ENCODE data around the gene BRD2.

Gene BRD2

DNA sequence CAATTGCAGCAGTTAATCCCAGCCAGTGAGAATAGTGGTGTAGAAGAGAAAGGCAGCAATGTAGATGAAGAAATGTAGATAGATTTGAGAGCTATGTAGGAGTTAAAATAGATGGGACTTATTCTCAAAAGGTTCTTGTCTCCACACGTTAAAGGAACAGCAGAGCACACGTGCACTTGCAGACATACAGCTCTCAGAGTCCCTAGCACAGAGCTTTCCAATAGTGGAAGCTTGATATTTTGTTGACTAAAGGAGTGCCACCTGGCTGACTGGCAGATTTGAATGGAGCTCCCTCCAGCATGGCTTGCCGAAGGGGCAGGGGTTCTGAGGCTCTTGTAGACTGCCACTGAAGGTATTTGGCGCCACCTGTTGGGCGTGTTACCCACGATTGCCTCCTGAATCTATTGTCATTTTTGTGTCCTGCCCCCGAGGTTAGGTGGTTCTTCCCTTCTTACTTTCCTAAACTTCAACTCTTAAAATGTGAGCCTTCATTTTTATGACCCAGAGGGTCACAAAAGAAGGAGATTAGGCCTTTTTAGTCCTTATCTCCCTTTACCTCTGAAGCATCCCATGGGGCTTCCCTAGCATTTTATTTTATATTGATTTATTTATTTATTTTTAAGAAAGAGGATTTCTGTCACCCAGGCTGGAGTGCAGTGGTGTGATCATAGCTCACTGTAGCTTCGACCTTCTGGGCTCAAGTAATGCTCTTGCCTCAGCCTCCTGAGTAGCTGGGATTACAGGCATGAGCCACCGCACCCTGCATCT is 16.4 kb downstream of the BRD2 start:
- DNase-seq (ENCODE audit: extremely low read depth in 1 of 2, low read depth in 1 of 2): peak; percentile 55 to 81

DNA sequence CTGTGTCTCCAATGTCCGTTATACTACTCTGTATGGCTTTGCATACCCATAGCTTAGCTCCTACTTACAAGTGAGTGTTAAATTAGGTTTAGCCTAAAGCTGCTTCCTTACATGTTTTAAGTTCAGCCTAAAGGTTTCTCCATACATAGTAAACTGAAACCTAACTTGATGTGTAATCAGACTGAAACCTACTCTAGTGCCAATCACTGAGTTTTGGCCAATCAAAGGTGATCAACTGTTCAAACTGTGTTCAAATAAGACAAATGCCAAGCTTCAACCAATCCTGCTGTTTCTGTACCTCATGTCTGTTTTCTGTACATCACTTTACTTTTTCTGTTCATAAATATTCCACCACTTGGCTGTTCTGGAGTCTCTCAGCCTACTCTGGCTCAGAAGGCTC is 21.0 kb downstream of the BRD2 start:
- no peak for DNase-seq (ENCODE audit: extremely low read depth in 1 of 2, low read depth in 1 of 2)

DNA sequence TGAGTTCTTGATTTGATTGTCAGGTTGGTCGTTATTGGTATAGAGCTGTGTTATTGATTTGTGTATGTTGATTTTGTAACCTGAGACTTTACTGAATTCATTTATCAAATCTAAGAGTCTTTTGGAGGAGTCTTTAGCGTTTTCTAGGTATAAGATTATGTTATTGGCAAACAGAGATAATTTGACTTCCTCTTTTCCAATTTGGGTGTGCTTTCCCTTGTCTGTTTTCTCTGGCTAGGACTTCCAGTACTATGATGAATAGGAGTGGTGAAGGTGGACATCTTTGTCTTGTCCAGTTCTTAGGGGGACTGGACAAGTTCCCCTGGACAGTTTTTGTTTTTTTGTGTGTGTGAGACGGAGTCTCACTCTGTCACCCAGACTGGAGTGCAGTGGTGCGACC is 23.6 kb downstream of the BRD2 start:
- no peak for DNase-seq (ENCODE audit: extremely low read depth in 1 of 2, low read depth in 1 of 2)

DNA sequence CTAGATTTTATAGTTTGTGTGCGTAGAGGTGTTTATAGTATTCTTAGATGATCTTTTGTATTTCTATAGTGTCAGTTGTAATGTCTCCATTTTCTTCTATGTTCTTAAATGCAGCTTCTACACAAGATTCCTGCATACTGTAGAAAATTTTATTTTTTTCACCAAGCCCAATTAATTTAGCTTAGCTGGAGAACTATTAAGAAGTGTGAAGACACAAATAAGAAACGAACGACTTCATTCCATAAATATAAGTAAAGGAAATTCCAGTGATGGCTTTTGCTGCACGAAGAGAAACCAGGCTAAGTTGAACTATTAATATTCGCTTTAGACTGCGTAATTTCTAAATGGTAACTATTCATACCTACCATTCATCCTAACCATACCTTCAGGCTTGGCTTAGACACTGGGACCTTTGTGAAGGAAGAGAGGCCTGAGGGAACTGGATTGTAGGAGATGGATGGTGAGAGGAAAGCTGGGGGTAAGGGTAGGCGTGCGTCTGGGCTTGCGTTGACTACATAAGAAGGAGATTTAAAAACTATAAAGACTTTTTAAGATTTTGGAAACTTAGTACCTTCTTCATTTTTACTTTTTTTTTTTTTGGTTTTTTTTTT is 25.1 kb downstream of the BRD2 start:
- DNase-seq (ENCODE audit: extremely low read depth in 1 of 2, low read depth in 1 of 2): no peak

DNA sequence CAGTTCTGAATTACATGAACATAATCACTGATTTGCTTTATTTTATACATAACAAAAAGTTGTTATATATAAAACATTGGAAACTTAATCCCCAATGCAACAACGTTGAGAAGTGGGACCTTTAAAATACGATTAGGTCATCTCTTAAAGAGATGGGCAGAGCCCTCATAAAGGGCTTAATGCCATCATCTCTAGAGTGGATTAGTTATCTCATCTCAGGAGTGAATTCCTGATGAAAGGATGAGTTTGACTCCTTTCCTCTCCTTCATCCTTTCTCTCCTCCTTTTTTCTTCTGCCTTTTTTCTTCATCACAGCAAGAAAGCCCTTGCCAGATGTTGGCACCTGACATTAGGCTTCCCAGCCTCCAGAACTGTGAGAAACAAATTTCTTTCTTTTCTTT is 27.1 kb downstream of the BRD2 start:
- DNase-seq (ENCODE audit: extremely low read depth in 1 of 2, low read depth in 1 of 2): no peak

DNA sequence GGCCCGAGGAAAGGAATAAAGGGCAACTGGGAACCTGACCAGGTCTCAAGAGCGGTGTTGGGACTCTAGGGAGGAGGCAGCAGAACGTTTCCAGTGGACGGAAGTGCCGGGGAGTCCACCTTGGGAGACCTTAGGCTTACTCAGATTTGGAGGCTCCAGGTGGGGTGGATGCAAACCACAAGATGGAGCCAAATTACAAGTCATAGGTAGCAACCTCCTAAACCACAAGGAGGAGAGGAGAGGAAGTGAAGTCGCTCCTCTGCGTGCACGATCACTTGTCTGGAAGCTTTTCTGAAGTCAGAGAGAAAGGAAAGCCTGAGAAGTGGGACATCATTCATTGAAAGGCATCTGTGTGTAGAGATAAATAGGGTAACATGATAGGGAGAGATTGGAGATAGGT is 31.7 kb downstream of the BRD2 start:
- DNase-seq (ENCODE audit: extremely low read depth in 1 of 2, low read depth in 1 of 2): no peak

DNA sequence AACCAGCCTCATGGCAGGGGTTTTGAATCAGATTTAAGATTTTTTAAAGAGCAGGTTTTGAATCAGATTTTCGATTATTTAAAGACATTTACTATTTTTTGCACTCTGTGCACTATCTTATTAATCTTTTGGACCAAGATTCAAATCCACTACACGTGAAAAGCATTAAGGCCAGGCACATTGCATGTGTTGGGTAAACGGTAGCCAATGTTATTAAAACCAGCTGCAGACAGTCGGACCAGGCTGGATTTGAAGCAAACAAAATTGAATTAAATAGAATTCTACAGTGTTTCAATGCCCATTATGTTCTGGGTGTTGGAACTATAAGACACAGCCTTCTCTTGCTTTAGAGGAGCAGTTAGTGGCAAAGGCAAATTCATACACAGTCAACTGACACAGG is 33.3 kb downstream of the BRD2 start:
- DNase-seq (ENCODE audit: extremely low read depth in 1 of 2, low read depth in 1 of 2): no peak

DNA sequence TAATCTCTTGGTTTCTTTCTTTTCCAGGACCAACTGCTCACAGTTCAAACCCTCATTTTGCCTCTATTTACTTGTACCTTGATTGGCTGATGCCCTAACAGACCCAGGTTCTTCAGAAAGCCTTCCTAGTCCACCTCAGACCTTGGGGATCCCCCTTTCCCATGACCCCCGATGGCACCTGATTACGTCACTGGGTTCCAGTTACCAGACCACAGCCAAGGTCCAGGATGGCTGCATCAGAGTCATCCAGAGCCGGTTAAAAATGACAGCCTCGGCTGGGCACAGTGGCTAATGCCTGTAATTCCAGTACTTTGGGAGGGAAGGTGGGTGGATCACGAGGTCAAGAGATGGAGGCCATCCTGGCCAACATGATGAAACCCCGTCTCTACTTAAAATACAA is 36.5 kb downstream of the BRD2 start:
- no peak for DNase-seq (ENCODE audit: extremely low read depth in 1 of 2, low read depth in 1 of 2)

DNA sequence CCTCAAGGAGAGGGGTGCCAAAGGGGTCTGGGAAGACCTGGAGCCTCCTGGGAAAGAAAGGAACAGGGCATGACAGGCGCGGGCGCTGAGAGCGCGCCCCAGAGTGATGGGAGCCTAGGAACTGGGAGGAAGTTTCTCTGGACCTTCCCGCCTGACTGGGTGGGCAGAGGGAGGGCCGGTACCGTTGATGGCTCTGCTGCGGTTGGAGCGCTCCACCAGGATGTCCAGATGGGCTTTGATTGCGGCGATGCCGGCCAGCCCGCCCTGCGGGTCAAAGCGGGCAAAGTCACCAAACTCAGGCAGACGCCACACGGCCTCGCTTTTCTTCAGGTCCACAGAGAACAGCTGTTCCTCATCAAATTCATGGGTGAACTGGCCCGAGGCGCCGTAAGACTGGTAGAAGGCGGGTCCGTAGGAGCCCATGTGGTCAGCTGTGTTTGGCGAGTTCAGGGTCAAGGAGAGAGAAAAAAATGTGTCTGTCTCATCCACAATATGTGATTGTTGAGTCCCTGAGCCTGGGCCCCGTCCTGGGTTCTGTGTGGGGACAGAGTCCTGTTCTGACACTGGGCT is 39.5 kb downstream of the BRD2 start:
- no peak for DNase-seq (ENCODE audit: extremely low read depth in 1 of 2, low read depth in 1 of 2)

DNA sequence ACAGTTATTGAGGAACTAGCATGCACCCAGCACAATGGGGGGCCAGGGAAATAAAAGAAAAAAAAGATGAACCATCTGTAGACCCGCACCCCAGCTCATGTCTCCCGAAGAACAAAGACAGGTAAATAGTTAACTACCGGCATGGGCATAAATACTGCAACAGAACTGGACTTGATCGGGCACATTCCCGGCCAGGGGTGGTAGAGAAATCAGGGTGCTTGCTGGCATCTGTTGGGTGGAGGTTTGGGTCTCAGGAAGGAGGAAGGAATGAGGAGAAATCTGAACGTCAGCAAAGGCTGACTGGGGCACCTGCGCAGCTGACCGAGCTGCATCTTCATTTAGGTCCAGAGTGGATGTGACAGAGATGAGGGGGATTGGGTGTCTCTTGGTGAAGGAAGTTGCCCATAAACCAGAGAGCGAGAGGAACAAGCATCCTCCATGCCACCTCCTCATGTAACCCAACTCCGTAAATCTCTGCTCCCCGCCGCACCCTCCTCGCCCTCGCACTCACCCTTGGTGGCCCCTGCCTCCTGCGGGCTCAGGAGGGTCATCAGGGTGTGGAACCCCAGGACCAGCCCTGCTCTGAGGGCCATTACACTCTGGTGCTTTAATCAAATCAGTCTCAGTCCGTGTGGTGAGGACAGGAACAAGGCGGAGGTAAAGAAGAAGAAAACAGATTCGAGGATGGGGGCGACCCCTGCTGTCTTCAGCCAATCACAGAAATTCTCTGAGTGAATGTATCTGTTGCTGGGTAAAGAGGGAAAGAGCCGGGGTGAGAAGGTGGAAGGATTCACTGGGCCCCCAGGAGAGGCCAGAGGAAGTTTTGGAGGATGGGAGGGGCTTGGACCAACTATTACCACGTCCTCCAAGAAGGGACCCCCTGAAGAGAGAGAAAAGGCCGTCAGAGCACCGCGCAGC is 40.8 kb downstream of the BRD2 start, which contains the start of gene HLA-DOA:
Gene HLA-DOA (minus strand): TSS at position 648 of the 918 bp plus-strand sequence.
- DNase-seq (ENCODE audit: extremely low read depth in 1 of 2, low read depth in 1 of 2): no peak

DNA sequence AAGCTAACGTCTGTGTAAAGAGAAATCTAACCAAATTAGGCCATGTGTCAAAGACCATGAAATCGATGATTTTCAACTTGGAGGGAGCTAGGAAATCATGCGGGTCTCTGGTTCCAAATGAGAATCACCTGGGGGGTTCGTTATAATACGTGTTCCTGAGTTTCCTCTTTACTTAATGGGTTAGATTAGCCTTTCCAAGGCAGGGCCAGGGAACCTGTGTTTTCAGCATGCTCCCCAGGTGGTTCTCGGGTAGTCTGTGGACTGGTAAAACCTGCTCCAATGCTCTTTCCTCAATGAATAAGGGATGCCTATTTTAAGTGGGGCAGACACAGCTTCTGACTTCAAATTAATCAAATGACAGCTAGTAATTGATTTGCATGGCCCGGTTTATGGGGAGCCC is 42.0 kb downstream of the BRD2 start:
- DNase-seq (ENCODE audit: extremely low read depth in 1 of 2, low read depth in 1 of 2): no peak

DNA sequence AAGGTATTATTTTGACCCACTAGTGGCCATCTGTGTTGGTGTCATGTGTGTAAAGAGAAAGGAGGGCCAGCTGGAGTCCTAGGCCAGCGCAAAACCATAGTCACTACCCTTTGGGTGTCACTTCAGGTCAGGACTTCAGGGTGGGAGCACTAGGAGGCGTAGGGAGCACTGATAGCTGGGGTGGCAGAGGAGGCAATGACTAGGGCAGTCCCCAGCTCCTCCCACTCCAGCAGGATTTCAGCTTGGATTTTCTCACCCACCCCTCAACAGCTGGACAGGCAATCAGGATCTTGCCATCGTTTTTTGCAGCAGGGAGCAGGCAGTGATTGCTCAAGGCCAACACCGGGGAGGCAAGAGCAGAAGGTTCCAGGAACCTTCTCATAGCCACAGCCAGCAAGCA is 45.2 kb downstream of the BRD2 start:
- DNase-seq (ENCODE audit: extremely low read depth in 1 of 2, low read depth in 1 of 2): no peak

DNA sequence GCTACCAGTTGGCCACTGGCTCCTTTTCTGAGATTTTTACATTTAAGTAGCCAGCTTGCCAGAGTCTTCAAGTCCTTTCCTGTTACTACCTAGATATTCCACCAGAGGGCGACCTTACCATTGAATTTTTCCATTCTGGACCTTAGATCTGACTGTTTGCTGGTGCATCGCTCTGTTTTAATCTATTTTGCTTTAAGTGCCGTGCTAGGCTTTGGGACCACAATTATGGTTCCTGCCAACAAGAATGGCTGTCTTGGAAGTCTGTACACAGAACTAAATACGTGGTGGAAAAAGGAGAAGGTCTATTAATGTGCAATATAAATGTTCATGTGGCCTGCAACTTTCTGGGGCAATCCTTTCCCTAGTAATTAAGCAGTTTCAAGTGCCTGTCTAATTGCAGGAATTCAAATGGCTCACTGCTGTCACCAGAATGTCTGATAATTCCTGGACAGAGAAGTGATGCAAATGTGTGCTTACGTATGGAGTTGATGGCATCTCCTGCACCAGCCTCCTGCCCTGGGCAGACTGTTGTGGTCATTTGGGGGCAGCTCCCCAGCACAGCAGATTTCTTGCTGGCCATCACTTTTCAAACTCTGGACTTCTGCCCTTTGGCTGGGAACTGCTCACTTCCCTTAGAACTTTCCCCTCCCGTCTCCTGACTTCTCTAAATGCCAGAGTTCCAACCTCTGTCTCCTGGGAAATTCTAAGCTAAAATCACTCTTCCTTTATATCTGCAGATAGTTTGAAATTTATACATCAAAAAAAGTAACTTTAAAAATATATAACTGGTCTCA is 46.6 kb downstream of the BRD2 start:
- no peak for DNase-seq (ENCODE audit: extremely low read depth in 1 of 2, low read depth in 1 of 2)

DNA sequence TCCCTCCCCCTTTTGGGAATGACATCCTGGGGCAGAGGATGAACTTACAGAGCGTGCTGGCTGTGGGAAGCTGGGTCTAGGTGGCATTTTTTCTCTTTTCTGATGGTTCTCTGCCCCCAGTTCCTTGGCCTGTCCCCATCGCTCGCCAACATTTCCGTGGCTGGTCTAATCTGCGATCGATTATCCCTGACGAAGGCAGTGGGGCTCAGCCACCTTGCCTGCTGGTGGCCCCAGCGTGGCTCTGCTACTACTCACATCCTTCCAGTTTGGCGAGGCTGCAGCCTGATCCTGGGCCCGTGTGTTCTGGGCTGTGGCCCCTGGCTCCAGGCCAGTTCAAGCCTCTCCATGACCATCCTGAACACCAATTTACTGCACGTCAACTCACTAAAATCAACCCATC is 47.4 kb downstream of the BRD2 start:
- DNase-seq (ENCODE audit: extremely low read depth in 1 of 2, low read depth in 1 of 2): no peak

DNA sequence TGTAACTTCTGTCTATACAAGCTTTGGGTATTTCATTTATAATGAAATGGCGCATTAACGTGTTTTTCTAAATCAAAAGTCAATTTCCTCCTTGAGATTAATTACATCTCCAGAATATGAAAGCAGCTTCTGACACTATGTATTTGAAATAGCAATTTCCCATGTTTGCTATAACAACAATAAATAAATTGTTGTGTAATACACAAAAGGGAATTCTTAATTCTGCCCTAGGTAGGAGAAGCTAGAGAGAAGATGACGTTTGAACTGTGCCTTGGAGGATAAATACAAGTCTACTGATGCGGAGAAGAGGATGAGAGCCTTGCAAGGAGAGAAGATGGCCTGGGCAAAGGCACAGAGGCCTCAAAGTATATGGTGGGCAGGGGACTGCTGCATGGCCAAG is 48.6 kb downstream of the BRD2 start:
- DNase-seq (ENCODE audit: extremely low read depth in 1 of 2, low read depth in 1 of 2): no peak

DNA sequence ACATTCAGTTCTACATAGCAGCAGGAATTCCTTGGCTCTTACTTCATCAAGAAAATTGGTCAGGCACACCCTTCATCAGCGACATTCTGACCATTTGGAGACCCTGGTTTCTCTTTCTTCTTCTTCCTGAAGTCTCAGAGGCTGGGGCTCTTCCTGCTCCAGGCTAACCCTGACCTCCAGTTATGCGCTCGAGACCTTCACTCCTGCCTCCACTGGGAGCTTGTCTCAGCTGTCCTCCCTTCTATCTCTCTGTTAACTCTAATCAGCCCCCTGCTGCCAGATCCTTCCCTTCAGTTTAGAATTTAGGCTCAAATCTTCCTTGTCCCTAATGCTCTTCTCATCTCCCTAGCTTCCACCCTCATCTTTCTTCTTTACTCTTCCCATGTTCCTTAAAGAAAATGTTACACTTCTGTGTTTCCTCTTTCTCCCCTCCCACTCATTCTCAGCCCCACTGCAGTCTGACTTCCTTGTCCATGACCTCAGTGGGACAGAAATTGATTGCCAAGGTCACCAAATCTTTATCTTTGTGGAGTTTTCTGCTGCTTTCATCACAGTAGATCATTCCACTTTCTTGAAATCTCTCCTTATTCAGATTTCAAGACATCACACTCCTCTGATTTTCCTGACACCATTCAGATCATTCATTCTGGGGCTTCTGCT is 49.4 kb downstream of the BRD2 start:
- no peak for DNase-seq (ENCODE audit: extremely low read depth in 1 of 2, low read depth in 1 of 2)

DNA sequence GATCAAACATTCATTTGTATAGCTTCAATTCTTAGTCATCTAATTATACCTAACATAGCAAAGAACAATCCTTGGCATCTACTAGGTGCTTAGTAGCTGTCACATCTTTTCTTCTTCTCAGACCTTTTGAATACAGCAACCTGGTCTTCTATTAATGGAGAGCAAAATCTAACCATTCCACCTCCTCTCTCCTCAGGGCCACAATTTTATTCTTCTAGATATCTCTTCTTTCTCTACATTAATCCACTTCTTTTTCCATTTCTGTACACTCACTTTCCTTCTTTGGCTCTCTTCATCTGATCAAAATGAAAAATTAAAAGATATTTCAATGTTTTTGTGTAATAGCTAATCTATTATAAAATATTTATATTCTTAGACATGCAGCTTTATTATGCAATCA is 50.0 kb downstream of the BRD2 start:
- no peak for DNase-seq (ENCODE audit: extremely low read depth in 1 of 2, low read depth in 1 of 2)

DNA sequence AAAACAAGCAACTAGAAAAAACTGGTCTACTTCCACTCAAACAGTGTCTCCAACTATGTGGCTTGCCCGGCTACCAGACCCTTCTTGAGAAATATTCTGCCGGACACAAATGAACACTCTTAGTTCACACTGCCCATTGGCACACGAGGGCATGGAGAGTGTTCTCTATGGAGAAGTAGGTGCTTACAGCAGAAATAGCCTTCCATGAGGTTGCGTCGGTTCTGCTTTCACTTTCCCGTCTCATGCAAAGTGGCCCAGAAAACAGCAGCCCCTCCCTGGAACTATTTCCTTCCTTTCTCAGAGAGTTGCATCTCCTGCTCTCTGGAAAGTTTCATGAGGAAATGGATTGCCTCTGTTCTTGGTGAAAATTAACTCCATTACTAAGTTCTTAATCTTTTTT is 50.5 kb downstream of the BRD2 start:
- no peak for DNase-seq (ENCODE audit: extremely low read depth in 1 of 2, low read depth in 1 of 2)

DNA sequence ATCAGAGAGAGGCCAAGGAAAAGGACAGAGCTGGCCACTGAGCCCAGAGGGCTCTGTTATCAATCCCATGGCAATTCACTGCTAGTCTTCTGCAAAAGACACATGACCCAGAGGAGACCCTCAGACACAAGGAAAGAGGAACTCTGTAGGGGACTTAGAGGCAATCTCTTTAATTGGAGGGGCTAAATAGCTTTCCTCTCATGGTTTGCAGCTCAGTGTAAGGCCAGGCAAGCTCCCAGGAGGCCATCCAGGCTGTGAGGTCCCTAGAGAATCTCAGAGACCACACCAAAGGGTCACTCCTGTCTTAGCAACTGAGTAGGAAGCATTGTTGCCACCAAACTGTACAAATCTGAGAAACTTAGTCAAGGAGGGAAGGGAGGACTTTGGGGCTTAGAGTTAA is 51.0 kb downstream of the BRD2 start:
- DNase-seq (ENCODE audit: extremely low read depth in 1 of 2, low read depth in 1 of 2): no peak

DNA sequence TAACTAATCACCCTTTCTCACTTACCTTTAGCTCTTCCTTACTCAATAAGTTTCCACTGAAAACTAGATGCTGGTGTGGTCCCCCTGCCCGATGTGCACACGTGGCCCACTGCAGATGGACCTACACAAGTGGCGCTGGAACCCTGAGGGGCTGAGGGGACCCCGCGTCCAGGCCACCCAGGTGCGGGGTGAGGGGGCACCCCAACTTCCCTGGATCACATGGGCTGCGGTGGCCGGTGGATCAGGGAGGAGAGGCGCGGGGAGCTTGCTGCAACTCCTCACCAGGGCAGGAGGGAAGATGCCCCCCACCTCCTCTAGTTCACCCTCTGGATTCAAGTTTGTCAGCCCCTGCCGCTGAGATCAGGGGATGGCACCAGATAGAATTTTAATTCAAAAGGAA is 53.5 kb downstream of the BRD2 start:
- no peak for DNase-seq (ENCODE audit: extremely low read depth in 1 of 2, low read depth in 1 of 2)
